Measurements from ENCODE around the gene APOO. TPM values are rescaled to one million over a fixed set of nuclear protein-coding genes. Genes with fewer than 3 reads are reported as not detected.

APOO gene
- total RNA-seq, 4 donors from 2014 or later: 2.7 to 31.7 (median 13.9) TPM

- 85 to 95% methylated on average over 1 of the region's 1 CpG for WGBS, 2 donors
- intact Hi-C loops (cut with DNase I; ENCODE audit: low total_unique reads): no loop called here
- H3K4me3 ChIP-seq (ENCODE audit: low read depth, poor library complexity, severe bottlenecking): no peak overlapping the region
- TF ChIP-seq POLR2A (IDR thresholded peaks at IDR 0.05) (no peak), CTCF (IDR thresholded peaks at IDR 0.05) (no peak)
- no peak for DNase-seq (ENCODE audit: low spot score in 2 of 2)
These were observed 93.9 kb downstream of the APOO start for GRCh38 chrX:23813808-23814207.

- H3K4me3 ChIP-seq (ENCODE audit: low read depth, poor library complexity, severe bottlenecking): no peak overlapping the region
- intact Hi-C loops (cut with DNase I; ENCODE audit: low total_unique reads): no loop called here
- TF ChIP-seq CTCF (IDR thresholded peaks at IDR 0.05): no peak
- TF ChIP-seq POLR2A (IDR thresholded peaks at IDR 0.05): no peak
- DNase-seq (ENCODE audit: low spot score in 2 of 2): no peak
- 58 to 74% methylated on average over 6 of the region's 6 CpGs for WGBS, 2 donors
These were observed 96.1 kb downstream of the APOO start for GRCh38 chrX:23811656-23812055.

DNA sequence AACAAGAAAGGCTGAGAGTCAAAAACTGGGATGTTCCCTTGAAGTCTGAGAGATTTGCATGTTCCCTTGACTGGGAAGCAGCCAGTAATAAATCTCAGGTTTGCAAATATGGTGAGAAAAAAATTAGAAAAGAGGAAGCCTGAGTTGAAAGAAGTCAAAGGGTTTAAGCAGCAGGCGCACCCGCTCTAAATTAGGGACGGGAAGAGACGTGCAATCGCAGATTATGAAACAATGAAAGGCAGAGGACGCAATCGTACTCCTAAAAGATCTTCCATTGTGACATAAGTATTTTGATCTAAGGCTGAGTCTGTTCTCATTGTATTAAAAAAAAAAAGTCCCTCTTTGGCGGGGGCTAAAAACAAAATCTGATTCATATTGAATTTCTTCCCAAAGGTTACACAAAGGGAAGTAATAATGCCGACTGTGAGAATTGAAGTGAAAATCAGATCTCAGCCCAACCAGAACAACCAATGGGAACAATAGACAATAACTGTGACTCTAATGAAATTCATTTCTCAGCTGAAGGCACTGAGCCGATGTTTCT, 96.6 kb downstream of the APOO start:
- TF ChIP-seq CTCF (IDR thresholded peaks at IDR 0.05) (no peak), POLR2A (IDR thresholded peaks at IDR 0.05) (no peak)
- 10 to 36% methylated on average over 10 of the region's 10 CpGs for WGBS, 2 donors
- intact Hi-C loops (cut with DNase I; ENCODE audit: low total_unique reads): no loop called here
- DNase-seq (ENCODE audit: low spot score in 2 of 2): peak in 1 of 2 donors; percentile 45
- H3K4me3 ChIP-seq (ENCODE audit: low read depth, poor library complexity, severe bottlenecking): no peak overlapping the region

- intact Hi-C loops (cut with DNase I; ENCODE audit: low total_unique reads): no loop called here
- WGBS, 2 donors: 77 to 98% methylated on average over 3 of the region's 3 CpGs
These were observed 97.5 kb downstream of the APOO start for GRCh38 chrX:23810279-23810678.

GRCh38 chrX:23805389-23805788, 102.3 kb downstream of the APOO start:
- intact Hi-C loops (cut with DNase I; ENCODE audit: low total_unique reads): no loop called here
- no peak for DNase-seq (ENCODE audit: low spot score in 2 of 2)
- TF ChIP-seq POLR2A (IDR thresholded peaks at IDR 0.05): no peak
- TF ChIP-seq CTCF (IDR thresholded peaks at IDR 0.05): no peak
- WGBS, 2 donors: 90 to 92% methylated on average over 9 of the region's 9 CpGs
- no peak overlapping the region for H3K4me3 ChIP-seq (ENCODE audit: low read depth, poor library complexity, severe bottlenecking)

More at GRCh38 chrX:23810279-23810678, 97.5 kb downstream of the APOO start:
- H3K4me3 ChIP-seq (ENCODE audit: low read depth, poor library complexity, severe bottlenecking): no peak overlapping the region
- no peak for TF ChIP-seq POLR2A (IDR thresholded peaks at IDR 0.05)
- no peak for TF ChIP-seq CTCF (IDR thresholded peaks at IDR 0.05)
- DNase-seq (ENCODE audit: low spot score in 2 of 2): no peak

GRCh38 chrX:23804578-23804977, 103.2 kb downstream of the APOO start:
- 67 to 80% methylated on average over 3 of the region's 3 CpGs for WGBS, 2 donors
- TF ChIP-seq POLR2A (IDR thresholded peaks at IDR 0.05) (no peak), CTCF (IDR thresholded peaks at IDR 0.05) (no peak)
- no peak for DNase-seq (ENCODE audit: low spot score in 2 of 2)
- intact Hi-C loops (cut with DNase I; ENCODE audit: low total_unique reads): no loop called here
- H3K4me3 ChIP-seq (ENCODE audit: low read depth, poor library complexity, severe bottlenecking): no peak overlapping the region
